ENCODE results near the gene MYBPC3. TPM values are rescaled to one million over a fixed set of nuclear protein-coding genes. Genes with fewer than 3 reads are reported as not detected.

MYBPC3 gene
- total and polyA plus RNA-seq, 2 donors: 0.09 to 0.55 TPM

DNA sequence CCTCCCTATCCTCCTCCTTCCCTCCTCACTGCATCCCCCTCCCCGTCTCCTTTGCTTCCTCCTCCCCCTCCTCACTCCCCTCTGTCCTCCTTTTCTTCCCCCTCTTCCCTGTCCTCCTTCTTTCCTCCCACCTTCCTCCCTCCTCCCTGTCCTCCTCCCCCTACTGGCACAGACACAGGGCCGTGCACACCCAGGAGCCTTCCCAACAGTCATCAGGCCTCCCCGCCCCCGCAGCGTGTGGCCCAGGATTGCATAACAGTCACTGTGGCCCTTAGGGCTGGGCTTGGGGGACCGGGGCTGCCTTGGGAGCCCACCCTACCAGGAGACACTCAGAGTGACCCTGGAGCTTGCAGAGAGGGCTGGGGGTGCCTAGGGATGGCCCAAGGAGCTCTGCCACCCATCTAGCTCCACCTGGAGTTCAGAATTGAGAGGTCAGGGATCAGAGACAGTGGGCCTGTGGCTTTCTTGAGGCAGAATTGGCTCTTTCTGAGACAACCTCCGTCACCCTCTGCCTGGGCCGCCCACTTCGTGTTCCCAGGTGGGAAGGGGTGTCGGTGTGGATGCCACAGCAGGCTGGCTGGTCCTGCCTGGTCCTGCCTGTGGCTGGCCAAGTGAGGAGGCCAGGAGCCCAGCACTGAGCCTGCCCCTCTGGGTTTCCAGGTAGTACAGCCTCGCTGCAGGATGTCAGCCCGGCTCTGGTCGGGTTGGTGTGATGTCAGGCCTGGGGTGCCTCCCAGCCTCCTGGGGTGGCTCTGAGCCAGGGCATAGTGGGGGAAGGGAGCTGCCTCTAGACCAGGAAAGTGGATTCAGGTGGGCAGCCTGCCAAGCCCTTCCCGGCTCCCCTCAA is 24.2 kb upstream of the MYBPC3 start:
- peak overlapping the region in 1 of 2 donors; percentile 34 for H3K4me3 ChIP-seq (ENCODE audit: low read length in 2 of 2)
- DNase-seq (ENCODE audit: low read depth in 6 of 9, low spot score in 9 of 9): no peak
- WGBS: 44% methylated on average over 14 of the region's 14 CpGs

DNA sequence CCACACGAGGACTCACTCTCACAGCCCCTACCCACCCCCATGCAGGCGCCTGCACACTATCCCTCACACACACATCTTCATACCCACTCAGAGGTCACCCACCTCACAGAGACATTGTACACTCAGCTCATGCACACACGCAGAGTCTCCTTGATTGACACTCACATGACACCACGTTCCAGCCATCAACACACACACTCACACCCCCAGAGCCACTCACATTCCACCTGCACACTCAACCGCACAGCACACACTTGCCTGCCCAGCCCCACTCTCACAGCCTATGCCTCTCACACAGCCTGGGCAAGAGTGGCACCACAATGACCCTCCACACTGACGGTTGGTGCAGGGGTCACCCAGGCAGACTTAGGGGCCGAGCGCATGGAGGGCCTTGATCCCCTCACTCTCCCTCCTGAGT is 23.6 kb upstream of the MYBPC3 start:
- no peaks in the 10 kb centered on the region for H3K9me3 ChIP-seq (ENCODE audit: control insufficient read depth in 2 of 2, insufficient read depth in 1 of 2, low read length in 1 of 2)
- H3K27ac ChIP-seq (ENCODE audit: low read depth in 1 of 2, low read length in 1 of 2): no peak overlapping the region
- peaks cover 0 to 3% of the 10 kb centered on the region in 2 donors for H3K27me3 ChIP-seq (ENCODE audit: control insufficient read depth in 2 of 2, insufficient read depth in 1 of 2, low read length in 1 of 2)
- H3K36me3 ChIP-seq (ENCODE audit: control insufficient read depth in 2 of 2, insufficient read depth in 2 of 2, low read length in 1 of 2): no peaks in the 10 kb centered on the region
- peaks cover 2 to 15% of the 10 kb centered on the region in 2 donors for H3K4me1 ChIP-seq (ENCODE audit: control insufficient read depth in 2 of 2, insufficient read depth in 2 of 2, low read length in 2 of 2)
- H3K4me3 ChIP-seq (ENCODE audit: low read length in 2 of 2): peak overlapping the region in 1 of 2 donors; percentile 20
- WGBS: 84% methylated on average over 8 of the region's 8 CpGs
- DNase-seq (ENCODE audit: low read depth in 6 of 9, low spot score in 9 of 9): no peak

More for the DNA sequence above, 24.2 kb upstream of the MYBPC3 start:
- Histone ChIP-seq H3K27ac (ENCODE audit: low read depth in 1 of 2, low read length in 1 of 2) (peak overlapping the region; percentile 3 to 18), H3K36me3 (ENCODE audit: control insufficient read depth in 2 of 2, insufficient read depth in 2 of 2, low read length in 1 of 2) (no peaks in the 10 kb centered on the region), H3K4me1 (ENCODE audit: control insufficient read depth in 2 of 2, insufficient read depth in 2 of 2, low read length in 2 of 2) (peaks cover 2 to 15% of the 10 kb centered on the region in 2 donors), H3K9me3 (ENCODE audit: control insufficient read depth in 2 of 2, insufficient read depth in 1 of 2, low read length in 1 of 2) (no peaks in the 10 kb centered on the region), H3K27me3 (ENCODE audit: control insufficient read depth in 2 of 2, insufficient read depth in 1 of 2, low read length in 1 of 2) (peaks cover 0 to 3% of the 10 kb centered on the region in 2 donors)

DNA sequence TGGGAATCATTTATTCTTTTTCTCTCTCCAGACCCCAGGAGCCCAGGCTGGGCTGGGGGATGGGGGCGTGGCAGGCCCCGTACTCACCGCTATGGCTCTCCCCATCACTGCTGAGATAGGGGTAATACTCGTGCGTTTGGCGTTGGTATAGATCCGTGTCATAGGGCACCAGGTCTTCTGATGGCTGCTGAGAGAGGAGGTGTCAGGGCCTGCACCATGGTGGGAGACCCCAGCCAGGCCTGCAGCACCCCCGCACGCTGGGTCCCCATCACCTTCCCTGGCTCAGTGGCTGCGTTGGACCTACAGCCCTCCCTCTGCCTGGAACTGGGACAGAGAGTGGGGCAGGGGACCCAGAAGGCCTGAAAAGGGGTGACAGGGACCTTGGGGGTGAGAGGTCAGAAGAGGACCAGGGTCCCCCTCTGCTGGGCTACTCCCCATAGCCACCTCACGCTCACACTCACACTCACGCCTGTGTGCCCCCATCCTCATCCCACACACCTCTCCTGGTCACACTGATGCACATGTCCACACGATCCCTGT is 23.1 kb upstream of the MYBPC3 start:
- H3K36me3 ChIP-seq (ENCODE audit: control insufficient read depth in 2 of 2, insufficient read depth in 2 of 2, low read length in 1 of 2): no peaks in the 10 kb centered on the region
- H3K4me1 ChIP-seq (ENCODE audit: control insufficient read depth in 2 of 2, insufficient read depth in 2 of 2, low read length in 2 of 2): peaks cover 2 to 15% of the 10 kb centered on the region in 2 donors
- 96% methylated on average over 13 of the region's 13 CpGs for WGBS
- no peaks in the 10 kb centered on the region for H3K9me3 ChIP-seq (ENCODE audit: control insufficient read depth in 2 of 2, insufficient read depth in 1 of 2, low read length in 1 of 2)
- H3K27ac ChIP-seq (ENCODE audit: low read depth in 1 of 2, low read length in 1 of 2): no peak overlapping the region
- DNase-seq (ENCODE audit: low read depth in 6 of 9, low spot score in 9 of 9): no peak
- peaks cover 0 to 3% of the 10 kb centered on the region in 2 donors for H3K27me3 ChIP-seq (ENCODE audit: control insufficient read depth in 2 of 2, insufficient read depth in 1 of 2, low read length in 1 of 2)
- no peak overlapping the region for H3K4me3 ChIP-seq (ENCODE audit: low read length in 2 of 2)

DNA sequence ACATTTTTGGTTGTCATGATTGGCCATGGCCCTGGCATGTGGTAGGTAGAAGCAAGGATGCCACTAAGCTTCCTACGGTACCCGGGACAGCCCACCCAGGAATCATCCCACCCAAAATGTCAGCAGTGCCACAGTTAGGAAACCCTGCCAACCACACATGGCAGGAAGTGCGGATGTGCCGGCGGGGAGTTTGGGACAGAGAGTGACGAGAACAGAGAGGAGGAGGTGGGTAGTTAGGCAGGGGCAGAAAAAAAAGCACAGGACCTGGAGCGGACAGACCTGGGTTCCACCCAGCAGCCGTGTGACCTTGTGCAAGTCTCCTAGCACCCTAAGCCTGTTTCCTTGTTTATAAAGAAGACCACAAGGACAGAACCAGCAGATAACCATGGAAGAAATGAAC is 22.5 kb upstream of the MYBPC3 start:
- no peaks in the 10 kb centered on the region for H3K9me3 ChIP-seq (ENCODE audit: control insufficient read depth in 2 of 2, insufficient read depth in 1 of 2, low read length in 1 of 2)
- peaks cover 0 to 3% of the 10 kb centered on the region in 2 donors for H3K27me3 ChIP-seq (ENCODE audit: control insufficient read depth in 2 of 2, insufficient read depth in 1 of 2, low read length in 1 of 2)
- no peak overlapping the region for H3K27ac ChIP-seq (ENCODE audit: low read depth in 1 of 2, low read length in 1 of 2)
- 89% methylated on average over 8 of the region's 8 CpGs for WGBS
- H3K4me1 ChIP-seq (ENCODE audit: control insufficient read depth in 2 of 2, insufficient read depth in 2 of 2, low read length in 2 of 2): peaks cover 2 to 15% of the 10 kb centered on the region in 2 donors
- DNase-seq (ENCODE audit: low read depth in 6 of 9, low spot score in 9 of 9): no peak
- no peak overlapping the region for H3K4me3 ChIP-seq (ENCODE audit: low read length in 2 of 2)
- H3K36me3 ChIP-seq (ENCODE audit: control insufficient read depth in 2 of 2, insufficient read depth in 2 of 2, low read length in 1 of 2): no peaks in the 10 kb centered on the region

DNA sequence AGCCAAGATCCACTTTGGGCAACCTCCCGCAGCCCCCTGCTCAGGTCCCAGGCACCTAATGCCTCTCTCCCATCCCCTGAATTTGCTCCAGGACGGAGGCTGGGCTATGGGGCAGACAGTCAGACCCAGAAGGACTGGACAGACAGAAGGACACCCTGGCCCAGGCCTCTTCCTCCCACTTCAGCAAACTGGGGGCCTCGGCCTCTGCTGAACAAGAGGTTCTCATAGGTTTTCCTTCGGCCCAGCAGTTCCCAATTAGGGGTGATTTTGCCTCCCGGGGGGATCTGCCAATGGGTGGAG is 22.2 kb upstream of the MYBPC3 start:
- peaks cover 2 to 15% of the 10 kb centered on the region in 2 donors for H3K4me1 ChIP-seq (ENCODE audit: control insufficient read depth in 2 of 2, insufficient read depth in 2 of 2, low read length in 2 of 2)
- H3K4me3 ChIP-seq (ENCODE audit: low read length in 2 of 2): no peak overlapping the region
- H3K36me3 ChIP-seq (ENCODE audit: control insufficient read depth in 2 of 2, insufficient read depth in 2 of 2, low read length in 1 of 2): no peaks in the 10 kb centered on the region

DNA sequence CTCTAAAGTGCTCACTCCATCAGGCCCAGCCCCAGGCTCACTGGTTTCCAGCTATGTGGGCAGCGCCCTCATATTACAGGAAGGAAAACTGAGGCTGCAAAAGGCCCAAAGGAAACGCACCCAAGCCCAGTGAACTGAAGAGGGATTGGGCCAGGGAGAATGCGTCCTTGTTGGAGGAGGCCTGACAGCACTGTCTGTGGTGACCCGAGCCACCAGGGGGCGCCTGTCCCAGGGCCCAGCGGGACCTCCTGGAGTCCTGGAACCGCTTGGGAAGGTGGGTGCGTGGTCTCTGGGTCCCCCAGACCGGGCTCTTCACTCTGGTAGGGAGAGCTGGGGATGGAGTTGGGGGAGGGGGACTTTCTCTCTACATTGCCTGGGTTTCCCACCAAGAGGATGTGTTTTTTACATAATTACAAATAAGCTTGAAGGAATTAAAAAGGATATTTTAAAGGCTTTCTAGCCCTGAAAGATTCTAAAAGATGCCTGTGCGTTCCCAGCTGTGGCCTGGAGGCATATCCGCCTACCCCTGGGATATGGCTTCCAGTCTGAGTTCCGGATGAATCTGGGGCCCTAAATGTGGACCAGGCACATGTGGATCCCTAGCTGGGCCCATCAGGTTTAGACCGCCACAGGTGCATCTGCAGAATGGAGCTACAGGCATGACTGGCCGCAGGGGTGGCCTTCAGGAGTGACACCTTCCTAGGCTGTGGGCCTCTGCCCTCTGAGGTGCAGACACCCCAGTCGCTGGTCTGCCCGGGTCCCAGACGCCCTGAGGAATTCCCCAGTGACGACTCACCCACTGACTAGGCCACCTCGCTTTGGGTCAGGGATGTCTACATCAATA is 21.6 kb upstream of the MYBPC3 start:
- H3K9me3 ChIP-seq (ENCODE audit: control insufficient read depth in 2 of 2, insufficient read depth in 1 of 2, low read length in 1 of 2): no peaks in the 10 kb centered on the region
- no peak overlapping the region for H3K4me3 ChIP-seq (ENCODE audit: low read length in 2 of 2)
- no peak overlapping the region for H3K27ac ChIP-seq (ENCODE audit: low read depth in 1 of 2, low read length in 1 of 2)
- H3K27me3 ChIP-seq (ENCODE audit: control insufficient read depth in 2 of 2, insufficient read depth in 1 of 2, low read length in 1 of 2): peaks cover 0 to 3% of the 10 kb centered on the region in 2 donors
- H3K4me1 ChIP-seq (ENCODE audit: control insufficient read depth in 2 of 2, insufficient read depth in 2 of 2, low read length in 2 of 2): peaks cover 2 to 14% of the 10 kb centered on the region in 2 donors
- DNase-seq (ENCODE audit: low read depth in 6 of 9, low spot score in 9 of 9): peak in 7 of 9 donors; percentile 51 to 82 (median 68)
- 61% methylated on average over 19 of the region's 19 CpGs for WGBS
- no peaks in the 10 kb centered on the region for H3K36me3 ChIP-seq (ENCODE audit: control insufficient read depth in 2 of 2, insufficient read depth in 2 of 2, low read length in 1 of 2)

More for the DNA sequence above, 22.2 kb upstream of the MYBPC3 start:
- no peak for DNase-seq (ENCODE audit: low read depth in 6 of 9, low spot score in 9 of 9)
- Histone ChIP-seq H3K27me3 (ENCODE audit: control insufficient read depth in 2 of 2, insufficient read depth in 1 of 2, low read length in 1 of 2) (peaks cover 0 to 3% of the 10 kb centered on the region in 2 donors), H3K27ac (ENCODE audit: low read depth in 1 of 2, low read length in 1 of 2) (no peak overlapping the region), H3K9me3 (ENCODE audit: control insufficient read depth in 2 of 2, insufficient read depth in 1 of 2, low read length in 1 of 2) (no peaks in the 10 kb centered on the region)
- 94% methylated on average over 5 of the region's 5 CpGs for WGBS

DNA sequence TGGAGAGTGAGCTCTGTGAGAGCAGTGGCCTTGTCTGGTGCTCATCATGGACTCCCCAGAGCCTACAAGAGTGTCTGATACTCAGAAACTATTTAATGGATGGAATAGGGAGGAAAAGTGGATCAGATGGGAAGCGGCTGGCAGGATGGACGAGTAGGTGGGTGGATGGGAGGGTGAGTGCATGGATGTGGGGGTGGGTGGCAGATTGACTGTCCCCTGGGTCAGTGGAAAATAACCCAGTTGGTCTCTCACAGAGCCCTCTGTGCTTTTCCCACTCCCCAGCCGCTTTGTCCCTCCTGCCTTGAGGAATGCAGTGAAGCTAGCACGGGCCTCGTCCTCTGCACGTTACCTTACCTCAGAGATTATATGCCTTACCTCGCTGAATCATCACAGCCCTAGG is 19.9 kb upstream of the MYBPC3 start:
- Histone ChIP-seq H3K36me3 (ENCODE audit: control insufficient read depth in 2 of 2, insufficient read depth in 2 of 2, low read length in 1 of 2) (no peaks in the 10 kb centered on the region), H3K27ac (ENCODE audit: low read depth in 1 of 2, low read length in 1 of 2) (no peak overlapping the region), H3K4me1 (ENCODE audit: control insufficient read depth in 2 of 2, insufficient read depth in 2 of 2, low read length in 2 of 2) (no peaks in the 10 kb centered on the region), H3K27me3 (ENCODE audit: control insufficient read depth in 2 of 2, insufficient read depth in 1 of 2, low read length in 1 of 2) (no peaks in the 10 kb centered on the region), H3K9me3 (ENCODE audit: control insufficient read depth in 2 of 2, insufficient read depth in 1 of 2, low read length in 1 of 2) (no peaks in the 10 kb centered on the region), H3K4me3 (ENCODE audit: low read length in 2 of 2) (no peak overlapping the region)
- no peak for DNase-seq (ENCODE audit: low read depth in 6 of 9, low spot score in 9 of 9)
- 89% methylated on average over 7 of the region's 7 CpGs for WGBS

DNA sequence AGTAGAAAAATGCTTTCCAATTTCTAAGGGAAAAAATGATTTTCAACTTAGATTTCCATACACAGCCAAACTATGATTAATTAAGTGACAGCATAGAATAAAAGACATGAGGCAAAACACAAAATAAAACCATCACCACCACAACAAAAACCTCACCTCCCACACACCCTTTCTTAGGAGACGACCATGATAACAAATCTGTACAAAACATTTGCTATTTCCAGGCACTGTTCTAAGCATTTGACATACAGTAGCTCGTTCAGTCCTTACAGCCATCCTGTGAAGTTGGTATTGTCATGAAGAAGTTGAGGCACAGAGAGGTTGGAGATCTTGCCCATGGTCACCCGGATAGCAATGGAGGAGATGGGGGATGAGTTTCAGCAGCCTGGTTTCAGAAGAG is 17.2 kb upstream of the MYBPC3 start:
- no peaks in the 10 kb centered on the region for H3K4me1 ChIP-seq (ENCODE audit: control insufficient read depth in 2 of 2, insufficient read depth in 2 of 2, low read length in 2 of 2)
- H3K4me3 ChIP-seq (ENCODE audit: low read length in 2 of 2): no peak overlapping the region
- no peak for DNase-seq (ENCODE audit: low read depth in 6 of 9, low spot score in 9 of 9)
- WGBS: 59% methylated on average over 3 of the region's 3 CpGs
- H3K27me3 ChIP-seq (ENCODE audit: control insufficient read depth in 2 of 2, insufficient read depth in 1 of 2, low read length in 1 of 2): no peaks in the 10 kb centered on the region
- H3K9me3 ChIP-seq (ENCODE audit: control insufficient read depth in 2 of 2, insufficient read depth in 1 of 2, low read length in 1 of 2): no peaks in the 10 kb centered on the region
- no peak overlapping the region for H3K27ac ChIP-seq (ENCODE audit: low read depth in 1 of 2, low read length in 1 of 2)
- no peaks in the 10 kb centered on the region for H3K36me3 ChIP-seq (ENCODE audit: control insufficient read depth in 2 of 2, insufficient read depth in 2 of 2, low read length in 1 of 2)

DNA sequence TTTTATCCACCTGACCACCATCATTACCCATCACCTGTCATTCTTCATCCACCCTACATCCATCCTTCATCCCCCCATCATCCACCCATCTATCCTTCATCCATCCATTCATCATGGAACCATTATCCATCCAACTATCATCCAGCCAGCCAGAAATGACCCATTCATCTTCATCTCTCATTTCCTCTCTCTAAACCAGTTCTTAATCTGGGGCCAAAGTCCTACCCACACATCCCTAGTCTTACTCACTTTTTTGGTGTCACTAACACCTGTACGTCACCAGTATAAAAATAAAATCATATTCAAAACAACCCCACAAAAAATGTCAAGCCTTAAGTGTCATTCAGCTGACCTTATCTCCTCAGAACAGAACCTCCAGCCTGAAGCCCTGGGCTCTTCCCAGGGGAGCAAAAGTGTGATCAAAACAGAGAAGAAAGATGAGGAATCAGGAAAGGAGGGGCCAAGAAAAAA is 13.6 kb upstream of the MYBPC3 start:
- DNase-seq (ENCODE audit: low read depth in 6 of 9, low spot score in 9 of 9): no peak
- WGBS: 93% methylated on average over 1 of the region's 1 CpG
- Histone ChIP-seq H3K9me3 (ENCODE audit: control insufficient read depth in 2 of 2, insufficient read depth in 1 of 2, low read length in 1 of 2) (no peaks in the 10 kb centered on the region), H3K4me1 (ENCODE audit: control insufficient read depth in 2 of 2, insufficient read depth in 2 of 2, low read length in 2 of 2) (peaks cover 0 to 2% of the 10 kb centered on the region in 2 donors), H3K36me3 (ENCODE audit: control insufficient read depth in 2 of 2, insufficient read depth in 2 of 2, low read length in 1 of 2) (no peaks in the 10 kb centered on the region), H3K27me3 (ENCODE audit: control insufficient read depth in 2 of 2, insufficient read depth in 1 of 2, low read length in 1 of 2) (no peaks in the 10 kb centered on the region), H3K4me3 (ENCODE audit: low read length in 2 of 2) (no peak overlapping the region), H3K27ac (ENCODE audit: low read depth in 1 of 2, low read length in 1 of 2) (no peak overlapping the region)

Data from thymus (tissue), 11 donors.